Thyroid gland (tissue), 4 donors: Measurements from ENCODE around the gene SVBP.

Source experiments
- CTCF ChIP-seq, 6 experiments: fragments of 200-600 bp in 3 of 6; fragments of 450-650 bp in 3 of 6; sonication (generic) in 3 of 6; IDR thresholded peaks; one replicate each; pipeline ENCODE4 v1.5.1; 2016 to 2019; ENCODE audit warnings: antibody characterized with exemption in 6 of 6, mild to moderate bottlenecking in 2 of 6, inconsistent platforms in 1 of 6, moderate library complexity in 1 of 6
- POLR2A ChIP-seq, 2 donors: fragments of 450-650 bp; IDR thresholded peaks; one replicate each; pipeline ENCODE4 v1.6.1; 2017; ENCODE audit warnings: antibody characterized with exemption in 2 of 2, mild to moderate bottlenecking in 2 of 2, moderate library complexity in 1 of 2

- no peak for TF ChIP-seq CTCF (IDR thresholded peaks at IDR 0.05)
- no peak for TF ChIP-seq POLR2A (IDR thresholded peaks at IDR 0.05)
Measured at GRCh38 chr1:42849944-42850343, 32.7 kb upstream of the SVBP start.
